Brain microvascular endothelial cell (primary cell): ENCODE measurements around the gene SLC26A1.

Experiments
- DNase-seq: peaks from one replicate; pipeline ENCODE4 v3.0.0-alpha.2; 2020
- H3K27ac ChIP-seq: fragments of 250-450 bp; sonication (Bioruptor Pico); 2 replicates; pipeline ENCODE4 v1.5.1; 2020; ENCODE audit warnings: mild to moderate bottlenecking, moderate library complexity
- H3K27me3 ChIP-seq: fragments of 250-450 bp; sonication (Bioruptor Pico); replicated peaks from 2 replicates; pipeline ENCODE4 v1.5.1; 2020; ENCODE audit warnings: mild to moderate bottlenecking
- H3K36me3 ChIP-seq: fragments of 250-450 bp; sonication (Bioruptor Pico); replicated peaks from 2 replicates; pipeline ENCODE4 v1.5.1; 2020; ENCODE audit warnings: mild to moderate bottlenecking
- H3K4me3 ChIP-seq: 2 replicates; pipeline ENCODE4 v1.5.1; 2011; ENCODE audit warnings: low read depth, mild to moderate bottlenecking, control low read depth, low read length, moderate library complexity
- CTCF ChIP-seq: IDR thresholded peaks from 2 replicates; pipeline ENCODE4 v1.5.1; 2011; ENCODE audit warnings: low read depth, mild to moderate bottlenecking, moderate library complexity, low read length, control low read depth, inconsistent platforms; ENCODE audit errors: missing control alignments
- in situ Hi-C: cut with HindIII; loops from 2 replicates; pipeline ENCODE4 v1.10.0; 2017; ENCODE audit warnings: low sequenced_read_pairs, low pct_ligation_motif_present

SLC26A1 gene

GRCh38 chr4:971666-972500 lies 21.3 kb downstream of the SLC26A1 start:
- peak overlapping the region; percentile 64 for H3K4me3 ChIP-seq
- H3K27ac ChIP-seq = no peak overlapping the region
- in situ Hi-C loops = no loop called here
- DNase-seq = no peak
- no peaks in the 10 kb centered on the region for H3K27me3 ChIP-seq
- TF ChIP-seq CTCF = no peak
- no peaks in the 10 kb centered on the region for H3K36me3 ChIP-seq

GRCh38 chr4:970854-971520 lies 22.2 kb downstream of the SLC26A1 start:
- peaks cover 7% of the 10 kb centered on the region for H3K36me3 ChIP-seq
- H3K27me3 ChIP-seq = no peaks in the 10 kb centered on the region
- no peak overlapping the region for H3K27ac ChIP-seq
- TF ChIP-seq CTCF = no peak
- no peak for DNase-seq
- no peak overlapping the region for H3K4me3 ChIP-seq
- in situ Hi-C loops = no loop called here

GRCh38 chr4:970046-970745 lies 23.0 kb downstream of the SLC26A1 start:
- Histone ChIP-seq H3K4me3 (no peak overlapping the region), H3K27ac (no peak overlapping the region), H3K27me3 (no peaks in the 10 kb centered on the region), H3K36me3 (peaks cover 9% of the 10 kb centered on the region)
- DNase-seq = no peak
- TF ChIP-seq CTCF = no peak
- in situ Hi-C loops = no loop called here

- no peak for DNase-seq
- no peak overlapping the region for H3K4me3 ChIP-seq
- TF ChIP-seq CTCF = no peak
- no peak overlapping the region for H3K27ac ChIP-seq
- H3K36me3 ChIP-seq = peaks cover 9% of the 10 kb centered on the region
- no peaks in the 10 kb centered on the region for H3K27me3 ChIP-seq
- in situ Hi-C loops = no loop called here
These were observed 24.4 kb downstream of the SLC26A1 start for GRCh38 chr4:968621-969394.

- peaks cover 9% of the 10 kb centered on the region for H3K36me3 ChIP-seq
- H3K4me3 ChIP-seq = no peak overlapping the region
- no peak for DNase-seq
- H3K27ac ChIP-seq = no peak overlapping the region
- no peaks in the 10 kb centered on the region for H3K27me3 ChIP-seq
- no peak for TF ChIP-seq CTCF
- in situ Hi-C loops = no loop called here
These were observed 25.0 kb downstream of the SLC26A1 start for GRCh38 chr4:968221-968620.
